ENCODE results near the gene WBP4.
A peak's percentile ranks its signal among the peaks of the same experiment; 100 is the strongest.
"Not testable (repeated sequence)": the region's sequence is repeated elsewhere in the genome, so short reads cannot be mapped to it uniquely, and the experiment has no call there.

The WBP4 gene

GRCh38 chr13:41085961-41086585 is 24.8 kb downstream of the WBP4 start:
- DNase-seq (ENCODE audit: low read depth), result no peak

GRCh38 chr13:41095681-41096080 is 34.4 kb downstream of the WBP4 start:
- not testable (repeated sequence) for DNase-seq (ENCODE audit: low read depth)

GRCh38 chr13:41098761-41099160 is 37.5 kb downstream of the WBP4 start:
- no peak for DNase-seq (ENCODE audit: low read depth)

GRCh38 chr13:41099986-41100385 is 38.7 kb downstream of the WBP4 start:
- no peak for DNase-seq (ENCODE audit: low read depth)

- DNase-seq (ENCODE audit: low read depth), result no peak
Measured at GRCh38 chr13:41107104-41107571, 45.8 kb downstream of the WBP4 start.

GRCh38 chr13:41107584-41108014 is 46.3 kb downstream of the WBP4 start:
- DNase-seq (ENCODE audit: low read depth), result no peak

GRCh38 chr13:41111454-41111853 is 50.1 kb downstream of the WBP4 start:
- DNase-seq (ENCODE audit: low read depth), result no peak

GRCh38 chr13:41117869-41118268 is 56.6 kb downstream of the WBP4 start:
- DNase-seq (ENCODE audit: low read depth), result no peak

- DNase-seq (ENCODE audit: low read depth), result no peak
Measured at GRCh38 chr13:41122838-41123237, 61.5 kb downstream of the WBP4 start.

GRCh38 chr13:41127701-41128100 is 66.4 kb downstream of the WBP4 start:
- DNase-seq (ENCODE audit: low read depth), result no peak

GRCh38 chr13:41130356-41130755 is 69.0 kb downstream of the WBP4 start:
- DNase-seq (ENCODE audit: low read depth), result no peak

GRCh38 chr13:41131189-41131588 is 69.9 kb downstream of the WBP4 start:
- not testable (repeated sequence) for DNase-seq (ENCODE audit: low read depth)

GRCh38 chr13:41131660-41132511 is 70.6 kb downstream of the WBP4 start:
- not testable (repeated sequence) for DNase-seq (ENCODE audit: low read depth)

- DNase-seq (ENCODE audit: low read depth), result peak; percentile 73
Measured at GRCh38 chr13:41132512-41133152, 71.3 kb downstream of the WBP4 start, which contains the start of gene KBTBD6. KBTBD6 (minus strand) TSS chr13:41132802; CDS start chr13:41132511, 291 bp downstream.
